PC-9 (cell line): Measurements from ENCODE around the gene IGF2. TPM values are rescaled to one million over a fixed set of nuclear protein-coding genes. Genes with fewer than 3 reads are reported as not detected.

ENCODE experiments used
- BruUV-seq: library from RNA; stranded (reverse); fragments of 400-500 nt; replicated peaks from 2 replicates; lab custom pipeline; 2021; lab: Mats Ljungman, UMichigan
- CTCF ChIA-PET: fragments of 300-600 bp; sonication (Branson Sonifier 250); formaldehyde crosslinking; loops from one replicate; lab custom pipeline; 2022; ENCODE audit warnings: antibody characterized with exemption; lab: Charles Lee
- POLR2A ChIA-PET: fragments of 300-600 bp; sonication (Branson Sonifier 250); formaldehyde crosslinking; loops from one replicate; lab custom pipeline; 2022; ENCODE audit warnings: antibody characterized with exemption; ENCODE audit not compliant: unreplicated experiment; lab: Charles Lee
- DNase-seq, 2 experiments: peaks; one replicate each; pipeline versions ENCODE4 v3.0.0 to v3.0.0-alpha.2; 2015 to 2022; ENCODE audit warnings: mixed read lengths in 1 of 2
- H2AFZ ChIP-seq: fragments of 200-600 bp; sonication (generic); 2 replicates; pipeline ENCODE4 v1.8.1; 2017; ENCODE audit warnings: antibody characterized with exemption
- H3F3A ChIP-seq: fragments of 200-600 bp; sonication (generic); 2 replicates; pipeline ENCODE4 v1.8.1; 2017; ENCODE audit warnings: antibody characterized with exemption, mild to moderate bottlenecking, low read depth; ENCODE audit not compliant: insufficient read depth
- H3K27ac ChIP-seq: fragments of 200-600 bp; sonication (generic); 2 replicates; pipeline ENCODE4 v1.6.1; 2016; ENCODE audit warnings: mixed run types
- H3K27me3 ChIP-seq: fragments of 200-600 bp; sonication (generic); 2 replicates; pipeline ENCODE4 v1.6.1; 2016; ENCODE audit warnings: low read depth, mixed run types; ENCODE audit not compliant: insufficient read depth
- H3K36me3 ChIP-seq: fragments of 200-600 bp; sonication (generic); 2 replicates; pipeline ENCODE4 v1.6.1; 2016; ENCODE audit warnings: low read depth, mixed run types
- H3K4me1 ChIP-seq: fragments of 200-600 bp; sonication (generic); replicated peaks from 2 replicates; pipeline ENCODE4 v1.6.1; 2016; ENCODE audit warnings: mixed run types; ENCODE audit not compliant: insufficient read depth
- H3K4me2 ChIP-seq: fragments of 200-600 bp; sonication (generic); 2 replicates; pipeline ENCODE4 v1.6.1; 2017; ENCODE audit warnings: mixed run types
- H3K4me3 ChIP-seq: fragments of 200-600 bp; sonication (generic); 2 replicates; pipeline ENCODE4 v1.6.1; 2016; ENCODE audit warnings: mixed run types
- H3K79me2 ChIP-seq: fragments of 200-600 bp; sonication (generic); 2 replicates; pipeline ENCODE4 v1.6.1; 2017; ENCODE audit warnings: low read depth, mixed run types
- H3K9me2 ChIP-seq: fragments of 200-600 bp; sonication (generic); 2 replicates; pipeline ENCODE4 v1.8.1; 2017; ENCODE audit warnings: mild to moderate bottlenecking; ENCODE audit not compliant: insufficient read depth
- H3K9me3 ChIP-seq: fragments of 200-600 bp; sonication (generic); 2 replicates; pipeline ENCODE4 v1.8.1; 2016; ENCODE audit warnings: low read depth; ENCODE audit not compliant: insufficient read depth
- H4K20me1 ChIP-seq: fragments of 200-600 bp; sonication (generic); 2 replicates; pipeline ENCODE4 v1.8.1; 2017; ENCODE audit not compliant: insufficient read depth
- EZH2 ChIP-seq: fragments of 200-600 bp; sonication (generic); IDR thresholded peaks from 2 replicates; pipeline ENCODE4 v1.8.0; 2017; ENCODE audit warnings: antibody characterized with exemption, low read depth
- intact Hi-C: fragments of 100-400 bp; cut with micrococcal nuclease; formaldehyde crosslinking; loops from one replicate; pipeline ENCODE4 v1.10.0; 2022; ENCODE audit not compliant: unreplicated experiment
- total RNA-seq: library from RNA; stranded (reverse); gene quantifications from 2 replicates; pipeline ENCODE4 v1.2.3, GENCODE V29; 2021
- TF ChIP-seq, protein P1 (sequence below): fragments of 200-600 bp; sonication (generic); conservative IDR thresholded peaks from 2 replicates; pipeline ENCODE4 v1.6.1; 2017; ENCODE audit warnings: mixed run types, antibody characterized with exemption, mild to moderate bottlenecking, moderate library complexity

Gene IGF2
- total RNA-seq, 1 experiment from 2014 or later, result 0.24 TPM

DNA sequence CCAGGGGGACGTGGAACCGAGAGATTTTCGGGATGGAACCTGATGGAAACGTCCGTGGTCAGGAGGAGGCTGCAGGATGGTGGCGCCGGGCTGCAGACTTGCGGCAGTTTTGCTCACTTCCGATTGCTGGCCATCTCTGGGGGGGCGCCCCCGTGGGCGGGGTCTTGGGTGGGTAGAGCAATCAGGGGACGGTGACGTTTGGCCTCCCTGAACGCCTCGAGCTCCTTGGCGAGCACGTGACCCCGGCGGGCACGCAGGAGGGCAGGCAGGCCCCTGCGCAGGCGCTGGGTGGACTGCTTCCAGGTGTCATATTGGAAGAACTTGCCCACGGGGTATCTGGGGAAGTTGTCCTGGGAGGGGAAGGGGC is 6.3 kb downstream of the IGF2 start:
- no peak overlapping the region for H3K4me3 ChIP-seq
- H3K4me2 ChIP-seq, result no peak overlapping the region
- H3K79me2 ChIP-seq, result no peaks in the 10 kb centered on the region
- ChIA-PET CTCF (no interaction called here), POLR2A (interaction anchor here (0.7 kb wide), 1 partner anchor 153 kb away, joined by 4 read pairs; no protein-coding TSS in a partner anchor)
- H3K9me3 ChIP-seq, result no peaks in the 10 kb centered on the region
- intact Hi-C loops, result no loop called here
- H3F3A ChIP-seq, result no peaks in the 10 kb centered on the region
- TF ChIP-seq, protein P1, sequence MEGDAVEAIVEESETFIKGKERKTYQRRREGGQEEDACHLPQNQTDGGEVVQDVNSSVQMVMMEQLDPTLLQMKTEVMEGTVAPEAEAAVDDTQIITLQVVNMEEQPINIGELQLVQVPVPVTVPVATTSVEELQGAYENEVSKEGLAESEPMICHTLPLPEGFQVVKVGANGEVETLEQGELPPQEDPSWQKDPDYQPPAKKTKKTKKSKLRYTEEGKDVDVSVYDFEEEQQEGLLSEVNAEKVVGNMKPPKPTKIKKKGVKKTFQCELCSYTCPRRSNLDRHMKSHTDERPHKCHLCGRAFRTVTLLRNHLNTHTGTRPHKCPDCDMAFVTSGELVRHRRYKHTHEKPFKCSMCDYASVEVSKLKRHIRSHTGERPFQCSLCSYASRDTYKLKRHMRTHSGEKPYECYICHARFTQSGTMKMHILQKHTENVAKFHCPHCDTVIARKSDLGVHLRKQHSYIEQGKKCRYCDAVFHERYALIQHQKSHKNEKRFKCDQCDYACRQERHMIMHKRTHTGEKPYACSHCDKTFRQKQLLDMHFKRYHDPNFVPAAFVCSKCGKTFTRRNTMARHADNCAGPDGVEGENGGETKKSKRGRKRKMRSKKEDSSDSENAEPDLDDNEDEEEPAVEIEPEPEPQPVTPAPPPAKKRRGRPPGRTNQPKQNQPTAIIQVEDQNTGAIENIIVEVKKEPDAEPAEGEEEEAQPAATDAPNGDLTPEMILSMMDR, result no peak
- TF ChIP-seq EZH2, result no peak
- BruUV-seq, result no TSS peak
- no peak overlapping the region for H2AFZ ChIP-seq
- no peaks in the 10 kb centered on the region for H3K4me1 ChIP-seq
- no peaks in the 10 kb centered on the region for H4K20me1 ChIP-seq
- no peaks in the 10 kb centered on the region for H3K36me3 ChIP-seq
- peaks cover 34% of the 10 kb centered on the region for H3K27me3 ChIP-seq
- no peaks in the 10 kb centered on the region for H3K9me2 ChIP-seq
- H3K27ac ChIP-seq, result no peak overlapping the region
- DNase-seq, result no peak

DNA sequence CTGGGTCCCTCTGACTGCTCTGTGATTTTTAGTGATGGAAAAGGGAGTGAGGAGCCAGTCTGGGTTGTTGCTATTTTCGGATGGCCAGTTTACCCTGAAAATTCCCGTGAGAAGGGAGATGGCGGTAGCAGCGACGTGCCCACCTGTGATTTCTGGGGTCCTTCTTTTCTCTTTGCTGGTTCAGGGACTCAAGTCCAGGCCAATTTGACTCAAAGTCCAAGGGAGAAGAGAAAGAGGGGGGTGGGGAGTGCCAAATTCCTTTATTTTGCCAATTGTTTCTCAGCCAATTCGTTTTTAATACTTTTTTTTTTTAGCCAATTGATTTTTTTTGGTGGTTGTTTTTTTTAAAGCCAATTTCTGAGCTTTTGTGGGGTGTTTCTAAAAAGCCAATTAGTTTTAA is 6.9 kb downstream of the IGF2 start:
- BruUV-seq, result no TSS peak
- H3K4me1 ChIP-seq, result no peaks in the 10 kb centered on the region
- no peaks in the 10 kb centered on the region for H3K36me3 ChIP-seq
- H4K20me1 ChIP-seq, result no peaks in the 10 kb centered on the region
- no peaks in the 10 kb centered on the region for H3F3A ChIP-seq
- no peak for DNase-seq
- H3K27ac ChIP-seq, result no peak overlapping the region
- no peak overlapping the region for H3K4me3 ChIP-seq
- H3K9me2 ChIP-seq, result no peaks in the 10 kb centered on the region
- TF ChIP-seq EZH2, result no peak
- TF ChIP-seq, protein P1, result no peak
- peaks cover 28% of the 10 kb centered on the region for H3K27me3 ChIP-seq
- H2AFZ ChIP-seq, result no peak overlapping the region
- H3K79me2 ChIP-seq, result no peaks in the 10 kb centered on the region
- no peak overlapping the region for H3K4me2 ChIP-seq
- ChIA-PET POLR2A (interaction anchor here (0.7 kb wide), 1 partner anchor 152 kb away, joined by 4 read pairs; no protein-coding TSS in a partner anchor), CTCF (no interaction called here)
- H3K9me3 ChIP-seq, result no peaks in the 10 kb centered on the region
- intact Hi-C loops, result no loop called here

DNA sequence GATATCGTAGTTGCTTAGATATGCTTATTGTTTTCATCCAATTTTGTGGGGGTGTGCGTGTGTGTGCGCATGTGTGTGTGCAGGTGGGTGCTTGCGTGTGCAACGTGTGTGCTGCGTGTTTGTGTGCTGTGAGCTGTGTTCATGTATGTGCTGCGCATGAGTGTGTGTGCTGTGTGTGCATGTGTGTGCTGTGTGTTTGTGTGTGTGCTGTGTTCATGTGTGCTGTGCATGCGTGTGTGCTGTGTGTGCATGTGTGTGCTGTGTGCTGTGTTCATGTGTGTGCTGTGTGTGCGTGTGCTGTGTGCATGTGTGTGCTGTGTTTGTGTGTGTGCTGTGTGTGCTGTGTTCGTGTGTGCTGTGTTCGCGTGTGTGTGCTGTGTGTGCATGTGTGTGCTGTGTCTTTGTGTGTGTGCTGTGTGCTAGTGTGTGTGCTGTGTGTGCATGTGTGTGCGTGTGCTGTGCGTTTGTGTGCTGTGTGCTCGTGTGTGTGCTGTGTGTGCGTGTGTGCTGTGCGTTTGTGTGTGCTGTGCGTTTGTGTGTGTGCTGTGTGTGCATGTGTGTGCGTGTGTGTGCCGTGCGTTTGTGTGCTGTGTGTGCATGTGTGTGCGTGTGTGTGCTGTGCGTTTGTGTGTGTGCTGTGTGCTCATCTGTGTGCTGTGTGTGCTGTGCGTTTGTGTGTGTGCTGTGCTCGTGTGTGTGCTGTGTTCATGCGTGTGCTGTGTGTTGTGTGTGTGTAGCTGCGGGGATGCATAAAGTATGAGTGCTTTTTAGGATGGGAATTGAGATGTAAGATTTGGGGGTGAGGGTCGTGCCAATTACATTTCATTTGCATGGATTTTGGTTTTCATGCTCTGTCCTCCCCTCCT is 7.6 kb downstream of the IGF2 start:
- Histone ChIP-seq H3K9me2 (no peaks in the 10 kb centered on the region), H3K4me3 (no peak overlapping the region), H3F3A (no peaks in the 10 kb centered on the region), H3K4me1 (no peaks in the 10 kb centered on the region), H4K20me1 (no peaks in the 10 kb centered on the region), H3K9me3 (no peaks in the 10 kb centered on the region), H3K27ac (no peak overlapping the region), H2AFZ (no peak overlapping the region), H3K36me3 (no peaks in the 10 kb centered on the region), H3K27me3 (peaks cover 28% of the 10 kb centered on the region), H3K4me2 (no peak overlapping the region), H3K79me2 (no peaks in the 10 kb centered on the region)
- POLR2A ChIA-PET, result no interaction called here
- no peak for TF ChIP-seq EZH2
- TF ChIP-seq, protein P1, result no peak
- CTCF ChIA-PET, result no interaction called here
- intact Hi-C loops, result no loop called here
- BruUV-seq, result no TSS peak
- no peak for DNase-seq
